NCI-H774 (cell line): ENCODE results near the gene RUVBL2.
A peak's percentile ranks its signal among the peaks of the same experiment; 100 is the strongest.

Experiments used
- DNase-seq: peaks from one replicate; lab custom pipeline; 2025; lab: John Stamatoyannopoulos, UW

The RUVBL2 gene

GRCh38 chr19:48989701-48990291 is 3.9 kb upstream of the RUVBL2 start:
- no peak for DNase-seq

GRCh38 chr19:48990400-48990799 is 3.3 kb upstream of the RUVBL2 start:
- DNase-seq: no peak

DNA sequence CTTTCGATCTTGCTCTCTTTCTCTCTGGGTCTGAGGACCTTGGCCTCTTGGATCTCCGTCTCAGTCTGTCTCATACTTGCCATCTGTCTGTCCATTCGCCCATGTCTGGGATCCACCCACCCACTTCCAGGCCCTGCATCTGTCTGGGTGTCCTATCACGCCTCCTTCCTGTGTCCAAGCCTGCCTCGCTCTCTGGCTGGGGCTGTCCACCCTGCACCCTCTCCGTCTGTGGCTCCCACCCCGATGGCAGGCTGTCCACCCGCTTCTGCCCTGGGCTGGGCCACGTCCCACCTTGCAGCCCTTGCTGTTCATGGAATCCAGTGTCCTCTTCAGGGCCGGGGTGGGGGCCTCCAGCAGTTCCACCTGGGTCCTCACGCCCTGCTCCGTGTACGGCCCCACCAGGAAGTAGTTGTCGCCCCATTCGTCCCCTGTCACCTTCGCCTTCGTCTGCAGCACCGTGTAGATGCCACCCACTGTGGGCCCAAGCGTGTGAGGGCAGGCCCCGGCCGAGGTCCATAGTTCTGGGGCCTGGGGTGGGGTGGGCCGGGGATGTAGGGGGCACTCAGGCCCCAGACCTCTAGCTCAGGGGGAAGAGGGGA is 2.6 kb upstream of the RUVBL2 start:
- no peak for DNase-seq

DNA sequence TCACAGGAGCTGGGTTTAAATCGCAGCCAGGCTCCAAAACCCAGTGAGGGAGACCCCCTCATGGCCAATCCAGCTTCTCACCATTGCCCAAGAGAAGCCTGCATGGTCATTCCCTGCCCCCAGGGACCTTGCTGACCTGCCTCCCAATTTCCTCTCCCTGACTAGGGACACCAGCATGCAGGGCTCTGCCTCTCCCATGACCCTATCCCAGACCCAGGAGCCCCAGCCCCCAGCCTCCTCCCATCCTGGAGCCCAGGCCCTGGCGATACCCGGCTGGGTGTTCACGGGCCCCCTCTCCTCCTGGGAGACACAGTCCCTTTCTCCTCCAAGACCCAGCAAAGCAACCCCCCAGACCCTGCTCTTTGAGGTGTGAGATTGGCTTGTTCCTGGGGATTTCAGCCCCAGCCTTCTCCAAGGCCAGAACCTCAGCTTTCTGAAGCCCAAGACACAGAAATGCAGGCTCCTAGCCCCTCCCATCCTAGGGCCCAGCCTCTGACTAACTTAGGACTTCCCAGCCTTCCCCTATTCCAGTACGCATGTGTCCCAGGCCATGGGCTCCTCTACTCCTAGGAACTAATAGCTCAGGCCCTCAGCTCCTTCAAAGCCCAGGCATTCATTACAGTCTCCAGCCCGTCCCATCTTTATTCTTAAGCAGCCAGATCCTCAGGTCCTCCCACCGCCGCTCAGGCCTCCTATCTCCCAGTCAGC is 1.7 kb upstream of the RUVBL2 start:
- DNase-seq: no peak

DNA sequence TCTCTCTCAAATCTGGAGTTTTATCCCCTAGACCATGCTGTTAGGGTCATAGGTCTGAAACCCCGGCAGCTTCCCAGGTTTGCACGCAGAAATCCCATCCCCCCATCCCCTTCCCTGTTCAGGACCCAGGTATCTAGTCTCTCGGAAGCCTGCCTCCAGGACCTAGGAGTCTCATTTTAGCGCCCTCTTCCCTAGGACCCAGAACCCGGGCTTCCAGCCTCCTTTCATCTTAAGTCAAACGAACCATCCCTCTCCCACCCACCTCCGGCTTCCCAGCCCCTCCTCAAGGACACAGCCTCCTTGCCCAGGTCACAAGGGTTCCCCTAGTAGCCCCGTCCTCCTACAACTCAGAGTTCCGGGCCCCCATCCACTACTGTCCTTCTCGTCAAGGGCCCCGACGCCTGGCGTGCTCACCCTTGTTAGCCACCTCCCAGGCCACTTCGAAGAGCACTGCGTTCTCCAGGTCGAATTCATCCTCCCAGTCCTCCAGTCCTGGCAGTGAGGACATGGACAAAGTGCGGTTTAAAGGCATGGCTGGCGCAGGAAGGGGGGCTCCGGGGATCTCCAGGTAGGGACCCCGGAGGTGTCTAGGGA is 1.0 kb upstream of the RUVBL2 start:
- DNase-seq: no peak

DNA sequence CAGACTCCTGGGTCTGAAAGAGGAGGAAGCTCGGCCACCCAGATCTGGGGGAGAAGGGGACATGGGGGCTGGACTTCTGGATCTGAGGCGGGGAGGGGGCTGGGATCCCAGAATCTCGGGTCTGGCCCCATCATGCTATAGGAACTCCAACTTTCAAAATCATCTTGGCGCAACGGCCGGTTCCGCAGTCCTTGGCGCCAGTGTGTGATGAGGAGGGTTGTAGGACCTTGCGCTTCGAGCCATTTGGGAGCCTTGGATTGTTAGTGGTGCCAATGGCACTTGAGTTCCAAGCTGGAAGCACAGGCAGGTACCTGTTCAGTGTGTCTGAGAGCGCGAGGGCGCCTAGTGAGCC is 324 bp downstream of the RUVBL2 start:
- DNase-seq: no peak

DNA sequence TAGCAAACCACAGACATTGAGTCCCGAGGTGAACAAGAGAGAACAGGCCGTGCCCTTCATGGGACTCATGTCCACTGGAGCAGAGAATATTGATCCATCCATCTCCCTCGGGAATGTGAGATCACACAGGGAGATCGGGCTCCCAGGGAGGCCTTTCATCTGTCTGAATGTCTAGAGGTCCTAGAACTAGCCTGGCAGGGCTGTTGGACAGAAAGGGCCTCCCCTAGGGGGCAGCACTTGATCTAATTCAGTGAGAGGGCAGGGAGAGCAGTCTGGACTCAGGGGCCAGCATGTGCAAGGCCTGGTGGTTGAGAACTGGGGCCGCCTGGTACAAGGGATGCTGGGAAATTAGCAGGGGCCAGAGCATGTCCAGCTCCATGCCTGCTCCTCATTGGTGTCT is 4.3 kb downstream of the RUVBL2 start:
- DNase-seq: peak; percentile 35

- no peak for DNase-seq
These were observed 6.0 kb downstream of the RUVBL2 start for GRCh38 chr19:48999481-49000325.

GRCh38 chr19:49004133-49004532 is 10.4 kb downstream of the RUVBL2 start:
- no peak for DNase-seq

DNA sequence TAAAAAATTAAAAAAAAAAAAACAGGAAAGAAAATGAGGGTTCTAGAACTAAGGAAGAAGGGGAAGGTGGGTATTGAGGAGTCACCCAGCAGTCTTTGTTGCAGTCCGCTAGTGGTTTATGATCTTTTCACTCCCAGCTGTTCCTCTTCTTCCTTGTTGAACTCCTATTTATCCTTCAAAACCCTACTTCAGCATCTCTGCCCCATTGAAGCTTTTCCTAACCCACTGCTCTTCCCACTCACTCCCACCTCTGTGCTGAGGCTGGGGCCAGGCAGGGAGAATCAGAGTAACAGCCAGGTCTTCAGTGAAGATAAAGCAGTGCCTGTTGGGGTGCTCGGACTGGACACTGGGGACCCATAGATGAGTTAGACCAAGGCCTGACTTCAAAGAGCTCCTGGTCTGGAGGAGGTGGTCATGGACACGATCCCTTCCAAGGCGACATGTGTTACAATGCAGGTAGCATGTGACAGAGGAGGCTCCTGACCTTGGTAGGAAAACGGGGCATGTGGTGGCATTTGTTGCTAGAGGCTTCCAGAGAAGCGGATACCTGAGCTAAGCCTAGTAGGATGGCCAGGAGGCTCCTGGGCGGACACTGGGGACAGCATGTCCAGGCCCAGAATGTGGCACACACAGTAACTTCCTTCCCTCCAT is 11.4 kb downstream of the RUVBL2 start:
- DNase-seq: no peak

- DNase-seq: no peak
These were observed 13.2 kb downstream of the RUVBL2 start for GRCh38 chr19:49006905-49007304.

GRCh38 chr19:49009828-49010227 is 16.1 kb downstream of the RUVBL2 start:
- DNase-seq: no peak

- no peak for DNase-seq
These were observed 16.8 kb downstream of the RUVBL2 start for GRCh38 chr19:49010453-49010852.

- DNase-seq: no peak
These were observed 17.5 kb downstream of the RUVBL2 start for GRCh38 chr19:49011194-49011593.

- DNase-seq: no peak
These were observed 20.6 kb downstream of the RUVBL2 start for GRCh38 chr19:49014123-49014869.

DNA sequence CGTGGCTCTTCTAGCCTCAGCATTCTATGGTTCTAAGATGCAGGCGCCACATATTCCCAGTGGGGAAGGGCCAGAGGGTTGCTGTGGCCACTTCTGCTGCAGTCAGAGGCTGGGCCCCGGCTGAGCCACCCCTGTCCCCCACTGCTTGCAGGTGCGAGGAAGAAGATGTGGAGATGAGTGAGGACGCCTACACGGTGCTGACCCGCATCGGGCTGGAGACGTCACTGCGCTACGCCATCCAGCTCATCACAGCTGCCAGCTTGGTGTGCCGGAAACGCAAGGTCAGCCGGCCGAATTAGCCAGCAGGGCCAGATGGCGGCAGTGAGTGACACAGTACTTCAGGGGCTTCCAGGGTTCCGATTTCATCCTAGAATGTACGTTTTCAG is 21.2 kb downstream of the RUVBL2 start:
- DNase-seq: no peak

DNA sequence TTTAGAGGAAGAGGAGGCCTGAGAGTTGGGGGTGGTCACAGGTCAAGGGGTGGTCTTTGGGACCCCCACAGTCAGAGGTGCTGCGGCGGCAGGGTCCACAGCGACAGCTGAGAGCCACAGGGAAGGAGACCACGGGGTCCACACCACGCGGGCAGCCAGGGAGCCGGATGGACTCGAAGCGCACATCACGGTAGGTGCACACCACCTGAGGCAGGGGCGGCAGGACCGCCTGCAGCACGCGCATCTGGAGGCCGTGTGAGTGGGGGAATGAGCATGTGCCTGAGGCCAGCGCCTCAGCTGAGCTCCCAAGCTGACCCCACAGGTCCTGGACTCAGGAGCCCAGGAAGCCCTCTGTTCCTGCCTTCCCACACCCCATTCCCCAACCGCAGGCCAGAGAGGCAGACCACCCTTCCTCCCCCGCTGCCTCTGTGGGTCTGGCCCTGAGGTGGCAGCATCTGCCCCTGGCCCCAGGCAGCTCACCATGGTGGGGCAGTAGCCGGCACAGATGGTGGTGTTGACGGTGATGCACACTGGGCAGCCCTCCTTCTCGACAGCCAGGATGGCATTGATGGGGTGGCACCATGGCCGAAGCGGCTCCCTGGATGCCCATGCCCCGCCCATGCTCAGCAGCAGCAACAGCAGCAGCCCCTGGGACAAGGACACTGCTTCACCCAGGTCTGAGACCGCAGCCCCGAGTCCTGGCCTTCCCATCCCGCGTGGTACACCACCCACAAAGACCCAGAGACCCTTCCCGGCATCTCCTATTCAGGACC is 22.6 kb downstream of the RUVBL2 start:
- no peak for DNase-seq

DNA sequence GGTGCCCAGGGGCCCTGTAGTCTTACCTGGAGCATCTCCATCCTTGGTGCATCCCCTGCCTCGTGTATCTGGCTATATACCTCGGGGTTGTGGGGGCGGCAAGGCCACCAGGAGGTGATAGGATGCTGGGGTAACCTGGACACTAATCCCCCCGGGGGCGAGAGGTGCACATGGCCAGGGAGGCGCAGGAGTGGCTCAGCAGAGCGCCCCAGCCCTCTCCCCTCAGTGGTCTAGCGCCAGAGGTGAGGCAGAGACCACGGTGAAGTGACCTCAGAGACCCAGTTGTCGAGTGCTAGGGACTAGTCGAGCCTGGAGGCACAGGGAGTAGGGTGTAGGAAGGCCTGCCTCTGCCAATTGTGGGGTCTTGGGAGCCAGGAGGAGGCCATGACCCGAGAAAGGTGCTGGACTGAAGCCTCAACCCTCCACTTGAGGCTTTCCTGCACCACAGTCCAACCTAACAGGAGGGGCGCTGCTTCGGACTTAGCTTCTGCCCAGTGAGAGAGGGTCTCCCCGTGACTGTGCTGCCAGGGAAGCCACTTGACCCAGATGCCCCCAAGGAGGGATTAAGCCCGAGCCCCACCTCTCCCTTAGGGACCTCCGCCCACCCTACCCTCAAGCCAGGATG is 23.5 kb downstream of the RUVBL2 start, which contains the start of gene LHB:
LHB (minus strand) TSS at position 51 of the 625 bp plus-strand sequence; CDS start at position 41, 10 bp downstream.
- DNase-seq: no peak

GRCh38 chr19:49017666-49018351 is 24.1 kb downstream of the RUVBL2 start:
- DNase-seq: no peak
